ES-I3 (cell line): ENCODE results near the gene FBXO31.

Experiments
- H3K36me3 ChIP-seq: 2 replicates; pipeline ENCODE4 v1.6.1; 2013; ENCODE audit warnings: mild to moderate bottlenecking, low read length, control low read depth, moderate library complexity; ENCODE audit not compliant: insufficient read depth
- H3K4me1 ChIP-seq: 2 replicates; pipeline ENCODE4 v1.6.1; 2013; ENCODE audit warnings: mild to moderate bottlenecking, control low read depth, low read length; ENCODE audit not compliant: insufficient read depth
- H3K9ac ChIP-seq: 2 replicates; pipeline ENCODE4 v1.6.1; 2013; ENCODE audit warnings: low read depth, mild to moderate bottlenecking, low read length, moderate library complexity
- H3K9me3 ChIP-seq: 2 replicates; pipeline ENCODE4 v1.6.1; 2013; ENCODE audit warnings: mild to moderate bottlenecking, low read length, moderate library complexity; ENCODE audit not compliant: control insufficient read depth, insufficient read depth

Gene FBXO31

GRCh38 chr16:87332150-87332549, 51.4 kb downstream of the FBXO31 start:
- Histone ChIP-seq H3K4me1 (no peaks in the 10 kb centered on the region), H3K9me3 (no peaks in the 10 kb centered on the region), H3K36me3 (peaks cover 4% of the 10 kb centered on the region; the same call in 1 of the 2 replicates), H3K9ac (no peak overlapping the region)

GRCh38 chr16:87331241-87331801, 52.3 kb downstream of the FBXO31 start:
- H3K36me3 ChIP-seq = peaks cover 4% of the 10 kb centered on the region; the same call in 1 of the 2 replicates
- no peaks in the 10 kb centered on the region for H3K4me1 ChIP-seq
- no peak overlapping the region for H3K9ac ChIP-seq
- H3K9me3 ChIP-seq = no peaks in the 10 kb centered on the region

DNA sequence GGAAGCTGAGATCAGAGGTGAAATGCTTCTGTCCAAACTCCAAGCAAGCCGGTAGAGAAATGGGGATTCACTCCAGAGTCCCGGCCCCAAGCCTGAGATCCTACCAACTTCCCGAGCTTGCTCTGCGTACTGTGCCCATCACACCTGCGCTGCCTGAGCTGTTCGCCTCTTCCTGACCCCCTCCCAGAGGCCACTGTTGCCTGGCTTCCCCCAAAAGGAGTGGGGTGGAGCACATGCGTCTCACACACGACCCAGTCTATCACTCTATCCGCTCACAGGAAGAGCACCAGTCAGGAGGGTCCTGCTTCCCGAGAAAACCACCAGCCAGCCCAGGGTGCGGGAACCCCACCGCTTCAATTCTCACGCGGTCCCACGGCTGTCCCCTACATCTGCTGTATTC, 52.9 kb downstream of the FBXO31 start:
- no peak overlapping the region for H3K9ac ChIP-seq
- peaks cover 4% of the 10 kb centered on the region; the same call in 1 of the 2 replicates for H3K36me3 ChIP-seq
- no peaks in the 10 kb centered on the region for H3K9me3 ChIP-seq
- H3K4me1 ChIP-seq = no peaks in the 10 kb centered on the region

GRCh38 chr16:87330257-87330624, 53.3 kb downstream of the FBXO31 start:
- Histone ChIP-seq H3K4me1 (no peaks in the 10 kb centered on the region), H3K9ac (no peak overlapping the region), H3K36me3 (peaks cover 4% of the 10 kb centered on the region; the same call in 1 of the 2 replicates), H3K9me3 (no peaks in the 10 kb centered on the region)

- Histone ChIP-seq H3K4me1 (no peaks in the 10 kb centered on the region), H3K9ac (no peak overlapping the region), H3K36me3 (peaks cover 4% of the 10 kb centered on the region; the same call in 1 of the 2 replicates), H3K9me3 (no peaks in the 10 kb centered on the region)
These were observed 53.9 kb downstream of the FBXO31 start for GRCh38 chr16:87329436-87330256.

DNA sequence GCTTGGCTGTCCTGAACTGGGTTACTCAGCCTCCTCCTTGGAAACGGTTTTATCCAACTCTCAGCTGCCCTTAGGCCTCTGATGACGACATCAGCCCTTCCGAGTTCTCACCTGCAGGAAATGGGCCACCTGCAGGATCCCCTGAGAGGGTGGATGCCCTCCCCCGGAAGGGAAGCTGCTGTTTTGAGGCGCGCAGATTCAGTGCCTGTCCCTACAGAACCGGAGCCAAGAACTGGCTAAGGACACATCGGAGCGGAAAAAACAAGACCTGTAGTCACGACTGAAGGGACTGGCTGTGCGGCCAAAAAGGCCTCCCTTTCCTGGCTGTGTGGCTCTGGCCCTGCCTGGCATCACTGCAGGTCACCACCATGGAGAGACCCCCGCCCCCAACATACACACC, 54.7 kb downstream of the FBXO31 start:
- H3K4me1 ChIP-seq = no peaks in the 10 kb centered on the region
- peaks cover 4% of the 10 kb centered on the region; the same call in 1 of the 2 replicates for H3K36me3 ChIP-seq
- no peaks in the 10 kb centered on the region for H3K9me3 ChIP-seq
- H3K9ac ChIP-seq = no peak overlapping the region

GRCh38 chr16:87327798-87328495, 55.6 kb downstream of the FBXO31 start:
- Histone ChIP-seq H3K36me3 (peaks cover 4% of the 10 kb centered on the region; the same call in 1 of the 2 replicates), H3K9ac (no peak overlapping the region), H3K9me3 (no peaks in the 10 kb centered on the region), H3K4me1 (no peaks in the 10 kb centered on the region)

- Histone ChIP-seq H3K9me3 (no peaks in the 10 kb centered on the region), H3K4me1 (no peaks in the 10 kb centered on the region), H3K36me3 (peaks cover 4% of the 10 kb centered on the region; the same call in 1 of the 2 replicates), H3K9ac (no peak overlapping the region)
These were observed 57.4 kb downstream of the FBXO31 start for GRCh38 chr16:87326151-87326571.

DNA sequence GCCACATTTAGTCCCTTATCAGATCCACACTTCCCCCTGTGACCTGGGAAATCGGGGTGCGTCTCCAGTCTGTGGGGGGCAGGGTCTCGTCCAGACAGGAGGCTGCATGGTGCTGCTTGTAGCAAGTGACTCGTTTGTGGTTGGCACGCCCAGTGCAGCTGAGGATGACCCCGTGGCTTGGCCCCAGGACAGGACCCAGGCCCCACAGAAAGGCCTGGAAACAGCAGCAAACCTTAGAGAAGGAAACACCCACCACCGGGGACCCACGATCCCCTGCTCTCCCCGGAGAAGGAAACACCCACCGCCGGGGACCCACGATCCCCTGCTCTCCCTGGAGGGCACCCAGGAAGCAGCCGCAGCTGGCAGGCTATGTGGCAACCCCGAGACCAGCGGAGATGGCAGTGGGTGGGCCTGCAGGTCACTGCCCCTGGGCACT, 58.1 kb downstream of the FBXO31 start:
- Histone ChIP-seq H3K4me1 (no peaks in the 10 kb centered on the region), H3K9ac (no peak overlapping the region), H3K36me3 (peaks cover 3% of the 10 kb centered on the region; the same call in 1 of the 2 replicates), H3K9me3 (no peaks in the 10 kb centered on the region)

GRCh38 chr16:87324411-87325275, 58.9 kb downstream of the FBXO31 start:
- Histone ChIP-seq H3K9me3 (no peaks in the 10 kb centered on the region), H3K36me3 (no peaks in the 10 kb centered on the region), H3K9ac (no peak overlapping the region), H3K4me1 (no peaks in the 10 kb centered on the region)

- Histone ChIP-seq H3K36me3 (no peaks in the 10 kb centered on the region), H3K4me1 (no peaks in the 10 kb centered on the region), H3K9ac (no peak overlapping the region), H3K9me3 (no peaks in the 10 kb centered on the region)
These were observed 59.7 kb downstream of the FBXO31 start for GRCh38 chr16:87323727-87324410.

DNA sequence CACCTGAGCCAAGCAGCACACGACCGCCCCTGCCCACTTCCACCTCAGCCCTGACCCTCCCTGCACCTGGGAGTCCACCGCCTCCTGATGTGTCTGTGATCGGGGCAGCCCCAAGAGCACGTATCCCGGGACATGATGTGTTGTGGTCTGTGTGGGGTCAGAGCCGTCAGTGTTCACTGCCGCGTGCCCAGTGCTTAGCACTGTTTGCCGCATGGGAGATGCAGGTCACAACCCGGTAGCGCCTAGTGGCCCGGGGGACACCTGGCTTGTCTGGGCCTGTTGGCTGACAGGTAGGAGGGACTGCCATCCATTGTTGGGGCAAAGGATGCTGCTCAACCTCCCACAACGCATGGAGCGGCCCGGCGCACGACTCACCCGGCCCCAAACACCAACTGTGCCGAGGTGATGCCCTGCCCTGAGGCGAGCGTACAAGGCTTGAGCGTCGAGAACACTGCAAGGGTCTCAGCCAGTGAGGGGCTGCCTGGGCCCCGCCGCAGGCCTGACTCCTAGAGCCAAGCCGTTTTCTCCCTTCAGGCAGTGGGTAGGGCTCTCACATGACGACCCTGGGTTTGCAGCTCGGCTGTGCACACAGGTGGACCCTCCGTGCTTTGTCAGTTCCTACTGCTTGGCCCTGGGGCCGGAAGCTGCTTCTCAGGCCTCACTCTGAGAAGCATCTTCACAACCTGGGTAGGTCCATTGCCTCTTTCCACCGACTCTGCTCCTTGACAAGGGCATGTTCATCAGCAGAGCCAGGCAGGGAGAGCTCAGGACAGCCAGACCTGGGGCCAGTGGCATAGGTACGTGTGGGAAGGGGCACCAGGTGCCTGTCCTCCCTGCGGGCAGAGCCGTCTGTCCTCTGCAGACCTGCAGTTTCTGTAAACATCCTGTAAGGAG, 60.5 kb downstream of the FBXO31 start:
- Histone ChIP-seq H3K36me3 (no peaks in the 10 kb centered on the region), H3K9ac (no peak overlapping the region), H3K4me1 (no peaks in the 10 kb centered on the region; the same call in 1 of the 2 replicates), H3K9me3 (no peaks in the 10 kb centered on the region)

DNA sequence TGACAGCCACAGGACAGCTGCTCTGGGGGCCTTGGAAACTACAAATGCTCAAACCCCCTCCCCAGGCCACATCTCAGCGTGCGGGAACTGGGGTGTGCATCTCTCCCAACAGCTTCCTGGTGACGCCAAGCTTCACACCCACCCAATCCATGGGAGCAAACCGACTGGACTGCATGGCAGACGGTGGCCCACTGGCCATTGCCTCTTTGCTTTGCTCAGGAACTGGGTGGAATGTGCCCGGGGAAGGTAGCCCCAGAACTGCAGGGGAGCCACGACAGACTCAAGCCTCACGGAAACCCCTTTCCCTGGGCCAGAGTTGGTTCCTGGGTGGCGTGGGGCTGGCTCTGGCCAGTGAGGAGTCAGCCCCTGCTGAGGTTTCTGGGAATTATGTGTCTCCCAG, 61.2 kb downstream of the FBXO31 start:
- H3K36me3 ChIP-seq = no peaks in the 10 kb centered on the region
- no peak overlapping the region for H3K9ac ChIP-seq
- H3K4me1 ChIP-seq = no peaks in the 10 kb centered on the region; the same call in 1 of the 2 replicates
- no peaks in the 10 kb centered on the region for H3K9me3 ChIP-seq
